Measurements from ENCODE around the gene ZNF519.
"Not testable (repeated sequence)": the region's sequence is repeated elsewhere in the genome, so short reads cannot be mapped to it uniquely, and the experiment has no call there.

The ZNF519 gene

GRCh38 chr18:14132271-14132700 lies at the start of gene ZNF519:
TSS of gene ZNF519 (minus strand) at chr18:14132435. CDS start at chr18:14132277, 158 bp downstream.
- peak; percentile 97 for FAIRE-seq

- FAIRE-seq, result no peak
Observed at GRCh38 chr18:14179306-14179705, 47.1 kb upstream of the ZNF519 start.

DNA sequence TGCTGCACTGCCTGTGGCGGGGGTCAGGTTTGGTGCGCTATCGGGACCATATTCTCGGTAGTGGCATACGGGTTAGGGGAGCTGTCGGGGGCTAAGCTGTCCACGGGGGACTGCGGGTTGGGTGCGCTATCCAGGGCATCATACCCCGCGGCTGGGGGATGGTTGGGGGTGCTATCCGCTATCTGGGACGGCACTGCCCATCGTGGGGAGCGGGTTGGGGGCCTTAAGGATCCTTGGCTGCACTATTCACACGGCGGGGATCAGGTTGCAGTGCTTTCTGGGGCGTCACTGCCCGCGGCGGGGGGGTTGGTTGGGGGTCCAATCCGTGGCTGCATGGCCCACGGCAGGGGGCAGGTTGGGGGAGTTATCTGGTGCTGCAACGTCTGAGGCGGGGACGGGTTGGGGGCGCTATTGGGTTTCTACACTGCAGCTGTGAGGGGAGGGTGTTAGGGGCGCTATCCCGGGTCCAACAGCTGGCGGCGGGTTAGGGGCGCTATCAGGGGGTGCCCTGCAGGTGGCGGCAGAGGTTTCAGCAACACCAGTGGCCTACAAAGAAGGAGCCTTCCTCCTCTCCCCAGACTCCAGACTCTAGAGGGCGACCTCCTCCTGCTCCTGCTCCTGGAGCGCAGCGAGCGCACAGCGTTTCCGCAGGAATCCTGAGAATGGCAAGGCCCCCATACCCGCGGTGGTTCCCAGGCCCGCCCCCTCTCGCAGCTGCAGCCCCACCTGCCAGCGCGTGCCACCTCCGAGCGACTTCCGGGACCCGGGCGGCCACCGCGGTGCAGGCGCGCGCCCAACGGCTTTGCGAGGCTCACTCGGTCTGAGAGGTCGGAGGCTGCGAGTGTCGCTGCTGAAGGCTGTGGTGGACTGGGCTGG lies 46.3 kb upstream of the ZNF519 start:
- not testable (repeated sequence) for FAIRE-seq

GRCh38 chr18:14177540-14178320 lies 45.5 kb upstream of the ZNF519 start:
- FAIRE-seq, result not testable (repeated sequence)

DNA sequence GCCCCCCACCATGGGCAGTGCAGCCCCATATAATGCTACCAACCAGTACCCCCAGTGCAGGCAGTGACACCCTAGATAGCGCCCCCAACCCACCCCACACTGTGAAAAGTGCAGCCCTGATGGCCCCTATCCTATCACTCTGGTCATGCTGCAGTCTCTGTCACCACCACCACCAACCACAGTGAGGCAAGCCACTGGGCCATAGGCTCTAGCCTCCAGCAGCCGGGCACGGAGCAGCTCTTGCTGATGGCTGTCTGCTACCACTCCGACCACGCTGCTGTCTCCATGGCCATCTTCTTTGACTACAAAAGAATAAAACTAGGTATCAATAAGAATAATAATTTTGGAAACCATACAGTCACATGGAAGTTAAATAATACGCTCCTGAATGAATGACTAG lies 43.2 kb upstream of the ZNF519 start:
- not testable (repeated sequence) for FAIRE-seq

DNA sequence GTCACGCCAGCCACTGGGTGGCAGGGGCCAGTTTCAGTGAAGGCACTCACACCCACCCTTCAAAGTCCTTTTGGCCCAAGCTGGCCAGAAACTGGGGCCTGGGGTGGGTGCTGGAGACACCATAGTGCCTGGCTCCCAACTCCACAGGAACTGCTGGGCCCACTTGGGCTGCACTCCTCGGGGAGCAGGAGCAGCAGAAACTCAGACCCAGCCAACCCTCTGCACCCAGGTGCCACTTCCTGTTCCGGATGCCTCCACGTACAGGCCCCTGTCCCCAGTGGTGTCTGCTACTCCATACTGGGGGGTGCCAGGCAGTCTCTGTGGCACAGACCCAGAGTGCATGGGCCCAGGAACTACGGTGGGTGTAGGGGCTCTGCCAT lies 42.5 kb upstream of the ZNF519 start:
- no peak for FAIRE-seq

DNA sequence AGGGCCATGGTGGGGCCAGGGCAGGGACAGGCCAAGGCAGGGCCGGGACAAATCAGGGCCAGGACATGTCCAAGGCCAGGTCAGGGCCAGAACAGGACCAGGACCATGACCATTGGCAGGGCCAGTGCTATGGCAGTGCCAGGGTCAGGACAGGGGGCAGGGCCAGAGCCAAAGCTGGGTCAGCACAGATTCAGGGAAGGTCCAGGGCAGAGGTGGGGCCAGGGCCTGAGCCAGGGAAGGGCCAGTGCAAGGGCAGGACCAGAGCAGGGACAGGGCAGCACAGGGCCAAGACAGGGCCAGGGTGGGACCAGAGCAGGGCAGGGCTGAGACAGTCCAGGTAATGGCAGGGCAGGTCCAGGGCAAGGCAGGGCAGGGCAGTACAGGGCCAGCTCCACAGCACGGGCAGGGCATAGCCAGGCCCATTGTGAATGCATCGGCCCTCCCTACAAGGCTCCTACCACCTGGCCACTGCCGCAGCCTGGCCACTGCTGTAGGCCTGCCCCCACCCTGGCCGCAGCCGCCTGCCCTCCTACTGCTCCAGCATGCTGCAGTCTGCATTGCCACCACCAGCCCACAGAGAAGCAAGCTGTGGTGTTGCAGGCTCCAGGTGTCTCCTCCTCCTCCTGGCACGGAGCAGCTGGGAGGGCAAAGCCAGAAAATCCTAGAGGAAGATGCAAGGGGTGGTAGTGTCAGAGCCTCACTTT lies 41.9 kb upstream of the ZNF519 start:
- FAIRE-seq, result not testable (repeated sequence)

DNA sequence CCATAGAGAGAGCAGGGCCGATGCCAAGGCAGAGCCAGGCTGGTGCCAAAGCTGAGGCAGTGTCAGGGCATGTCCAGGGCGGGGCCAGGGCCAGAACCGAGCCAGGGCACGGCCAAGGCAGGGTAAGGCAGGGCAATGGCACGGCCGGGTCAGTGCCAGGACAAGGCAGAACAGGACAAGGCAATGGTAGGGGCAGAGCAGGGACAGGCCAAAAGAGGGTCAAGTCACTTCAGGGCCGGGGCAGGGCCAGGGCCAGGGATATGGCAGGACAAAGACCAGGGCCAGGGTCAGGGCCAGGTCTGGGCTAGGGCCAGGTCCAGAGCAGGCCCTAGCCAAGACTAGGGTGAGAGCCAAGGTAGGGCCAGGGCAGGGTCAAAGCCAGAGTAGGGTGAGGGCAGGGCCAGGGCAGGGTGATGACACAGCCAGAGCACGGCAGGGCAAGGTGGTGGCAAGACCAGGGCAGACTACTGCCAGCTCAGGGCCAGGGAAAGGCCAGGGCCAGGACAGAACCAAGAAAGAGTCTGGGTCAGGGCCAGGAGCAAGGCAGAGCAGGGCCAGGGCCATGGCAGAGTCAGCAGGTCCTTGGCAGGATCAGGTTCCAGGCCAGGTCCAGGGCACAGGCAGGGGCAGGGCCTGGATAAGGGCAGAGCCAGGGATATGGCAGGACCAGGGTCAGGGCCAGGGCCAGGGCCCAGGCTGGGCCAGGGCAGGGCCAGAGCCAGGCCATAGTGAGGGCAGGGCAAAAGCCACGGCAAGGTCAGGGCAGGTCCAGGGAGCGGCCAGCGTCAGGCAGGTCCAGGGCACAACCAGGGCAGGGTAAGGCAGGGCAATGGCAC lies 41.1 kb upstream of the ZNF519 start:
- not testable (repeated sequence) for FAIRE-seq

DNA sequence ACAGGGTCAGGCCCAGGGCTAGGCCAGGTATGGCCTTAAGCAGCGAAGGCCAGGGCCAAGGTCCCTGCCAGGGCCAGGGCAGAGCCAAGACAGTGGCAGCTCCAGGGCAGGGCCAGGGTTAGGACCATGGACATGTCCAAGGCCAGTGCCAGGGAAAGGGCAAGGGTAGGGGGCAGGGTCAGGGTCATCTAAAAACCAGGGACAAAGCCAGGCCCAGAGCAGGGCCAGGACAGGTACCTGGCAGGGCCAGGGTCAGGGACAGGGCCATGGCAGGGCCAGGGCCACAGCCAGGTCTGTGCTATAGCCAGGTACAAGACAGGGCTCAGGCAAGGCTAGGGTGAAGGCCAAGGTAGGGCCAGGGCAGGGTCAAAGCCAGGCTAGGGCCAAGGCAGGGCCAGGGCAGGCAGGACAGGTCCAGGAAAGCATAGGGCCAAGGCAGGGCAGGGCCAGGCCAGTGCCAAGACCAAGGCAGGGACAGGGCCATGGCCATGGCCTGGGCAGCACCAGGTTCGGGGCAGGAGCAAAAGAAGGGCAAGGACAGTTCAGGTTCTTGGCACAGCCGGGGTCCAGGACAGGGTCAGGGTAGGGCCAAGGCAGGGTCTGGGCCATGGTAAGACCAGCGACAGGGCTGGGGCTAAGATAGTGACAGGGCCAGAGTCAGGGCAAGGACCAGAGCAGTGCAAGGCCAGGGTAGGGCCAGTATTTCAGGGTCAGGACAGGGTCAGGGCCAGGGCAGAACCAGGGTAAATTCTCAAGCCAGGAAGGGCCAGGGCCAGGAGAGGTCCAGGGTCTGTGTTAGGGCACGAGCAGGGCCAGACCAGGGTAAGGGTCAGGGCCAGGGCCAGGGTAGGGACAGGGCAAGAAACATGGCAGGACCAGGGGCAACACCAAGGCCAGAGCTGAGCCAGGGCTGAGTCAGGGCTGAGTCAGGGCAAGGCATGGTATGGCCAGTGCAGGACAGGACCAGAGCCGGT lies 40.2 kb upstream of the ZNF519 start:
- not testable (repeated sequence) for FAIRE-seq

DNA sequence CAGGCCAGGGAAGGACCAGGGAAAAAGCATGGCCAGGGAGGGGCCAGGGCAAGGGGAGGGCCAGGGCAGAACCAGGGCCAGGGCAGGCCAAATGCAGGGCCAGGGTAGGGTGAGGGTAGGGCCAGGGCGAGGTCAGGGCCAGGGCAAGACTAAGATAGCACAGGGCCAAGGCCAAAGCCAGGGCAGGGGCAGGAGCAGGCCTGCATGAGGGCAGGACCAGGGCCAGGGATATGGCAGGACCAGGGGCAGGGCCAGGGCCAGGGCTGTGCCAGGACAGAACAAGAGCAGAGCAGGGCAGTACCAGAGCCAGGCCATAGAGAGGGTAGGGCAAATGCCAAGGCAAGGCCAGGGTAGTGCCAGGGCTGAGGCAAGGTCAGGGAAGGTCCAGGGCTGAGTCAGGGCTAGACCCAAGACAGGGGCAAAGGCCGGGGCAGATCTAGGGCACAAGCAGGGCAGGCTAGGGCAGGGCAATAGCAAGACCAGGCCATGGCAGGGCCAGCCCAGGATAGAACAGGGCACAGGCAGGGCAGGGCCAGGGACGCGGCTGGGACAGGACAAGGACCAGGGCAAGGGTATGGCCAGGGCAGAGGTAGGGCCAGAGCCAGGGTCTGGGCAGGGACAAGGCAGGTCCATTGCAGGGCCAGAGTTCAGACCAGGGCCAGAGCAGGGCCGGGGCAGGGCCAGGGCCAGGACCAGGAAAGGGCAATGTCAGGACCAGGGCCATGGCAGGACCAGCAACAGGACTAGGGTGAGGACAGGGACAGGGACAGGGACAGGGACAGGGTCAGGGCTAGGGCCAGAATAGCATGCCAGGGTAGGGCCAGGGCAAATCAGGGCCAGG lies 39.3 kb upstream of the ZNF519 start:
- not testable (repeated sequence) for FAIRE-seq

DNA sequence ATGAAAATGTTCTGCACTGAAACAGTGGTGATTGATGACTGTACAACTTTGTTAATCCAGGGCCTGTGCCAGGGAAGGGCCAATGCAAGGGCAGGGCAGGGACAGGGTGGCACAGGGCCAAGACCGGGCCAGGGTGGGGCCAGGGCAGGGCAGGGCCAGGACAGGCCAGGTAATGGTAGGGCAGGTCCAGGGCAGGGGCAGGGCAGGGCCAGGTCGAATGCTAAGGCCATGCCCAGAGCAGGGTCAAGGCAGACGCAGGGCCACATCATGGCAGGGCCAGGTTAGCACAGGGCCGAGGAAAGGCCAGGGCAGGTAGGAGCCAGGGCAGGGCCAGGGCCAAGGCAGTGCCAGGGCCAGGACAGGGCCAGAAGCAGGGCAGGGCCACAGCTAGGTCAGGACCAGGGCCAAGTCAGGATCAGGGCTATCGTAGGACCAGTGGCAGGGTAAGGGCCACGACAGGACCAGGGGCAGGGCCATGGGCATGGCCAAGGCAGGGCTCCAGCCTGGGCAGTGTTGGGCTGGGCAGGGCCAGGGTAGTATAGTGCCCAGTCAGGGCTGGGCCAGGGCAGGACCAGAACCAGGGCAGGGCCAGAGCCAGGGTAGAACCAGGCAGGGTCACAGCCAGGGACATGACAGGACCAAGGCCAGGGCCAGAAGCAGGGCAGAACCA lies 38.3 kb upstream of the ZNF519 start:
- FAIRE-seq, result not testable (repeated sequence)

- FAIRE-seq, result not testable (repeated sequence)
Observed at GRCh38 chr18:14162915-14163314, 30.7 kb upstream of the ZNF519 start.

GRCh38 chr18:14151564-14152113 lies 19.4 kb upstream of the ZNF519 start:
- not testable (repeated sequence) for FAIRE-seq

DNA sequence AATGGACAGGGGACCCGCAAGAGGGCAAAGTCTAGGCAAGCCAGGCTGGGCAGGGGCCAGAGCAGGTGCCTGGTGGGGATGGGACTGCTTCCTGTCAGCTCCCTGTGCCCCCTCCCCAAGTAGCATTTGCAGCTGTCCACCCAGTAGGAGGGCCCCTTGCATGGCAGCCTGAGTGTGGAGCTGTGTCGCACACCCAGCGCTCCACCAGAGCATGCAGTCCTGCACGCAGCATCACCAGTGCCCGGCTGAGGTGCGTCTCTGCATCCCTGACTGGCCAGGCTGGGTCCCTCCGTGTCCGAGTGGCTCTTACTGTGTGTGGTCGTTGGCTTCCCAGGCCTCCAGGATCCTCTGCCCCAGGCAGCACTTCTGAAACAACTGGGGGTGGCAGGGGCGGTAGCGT lies 18.5 kb upstream of the ZNF519 start:
- FAIRE-seq, result not testable (repeated sequence)

DNA sequence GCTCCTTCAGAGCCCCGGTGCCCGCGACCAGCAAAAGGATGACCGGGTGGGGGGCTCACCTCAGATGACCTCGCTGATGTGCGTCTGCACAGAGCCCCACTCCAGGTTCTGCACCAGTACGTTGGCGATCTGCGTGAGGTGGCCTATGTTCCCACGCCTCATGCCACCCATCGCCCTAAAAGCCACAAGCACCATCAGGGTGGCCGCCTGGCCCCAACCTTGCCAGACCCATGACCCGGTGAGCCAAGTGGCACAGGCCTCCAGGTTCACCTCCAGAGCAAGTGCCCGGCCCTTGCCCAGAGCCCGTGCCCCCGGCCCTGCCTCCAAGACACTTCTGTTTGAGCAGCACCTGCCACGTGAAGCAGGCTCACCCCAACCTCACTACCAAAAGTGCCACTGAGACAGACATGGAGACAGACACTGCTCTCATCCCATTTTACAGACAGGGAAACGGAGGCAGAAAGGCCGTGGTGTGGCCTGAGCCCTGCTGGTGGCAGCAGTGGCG lies 17.7 kb upstream of the ZNF519 start:
- not testable (repeated sequence) for FAIRE-seq

- not testable (repeated sequence) for FAIRE-seq
Observed at GRCh38 chr18:14149121-14149850, 17.1 kb upstream of the ZNF519 start.

DNA sequence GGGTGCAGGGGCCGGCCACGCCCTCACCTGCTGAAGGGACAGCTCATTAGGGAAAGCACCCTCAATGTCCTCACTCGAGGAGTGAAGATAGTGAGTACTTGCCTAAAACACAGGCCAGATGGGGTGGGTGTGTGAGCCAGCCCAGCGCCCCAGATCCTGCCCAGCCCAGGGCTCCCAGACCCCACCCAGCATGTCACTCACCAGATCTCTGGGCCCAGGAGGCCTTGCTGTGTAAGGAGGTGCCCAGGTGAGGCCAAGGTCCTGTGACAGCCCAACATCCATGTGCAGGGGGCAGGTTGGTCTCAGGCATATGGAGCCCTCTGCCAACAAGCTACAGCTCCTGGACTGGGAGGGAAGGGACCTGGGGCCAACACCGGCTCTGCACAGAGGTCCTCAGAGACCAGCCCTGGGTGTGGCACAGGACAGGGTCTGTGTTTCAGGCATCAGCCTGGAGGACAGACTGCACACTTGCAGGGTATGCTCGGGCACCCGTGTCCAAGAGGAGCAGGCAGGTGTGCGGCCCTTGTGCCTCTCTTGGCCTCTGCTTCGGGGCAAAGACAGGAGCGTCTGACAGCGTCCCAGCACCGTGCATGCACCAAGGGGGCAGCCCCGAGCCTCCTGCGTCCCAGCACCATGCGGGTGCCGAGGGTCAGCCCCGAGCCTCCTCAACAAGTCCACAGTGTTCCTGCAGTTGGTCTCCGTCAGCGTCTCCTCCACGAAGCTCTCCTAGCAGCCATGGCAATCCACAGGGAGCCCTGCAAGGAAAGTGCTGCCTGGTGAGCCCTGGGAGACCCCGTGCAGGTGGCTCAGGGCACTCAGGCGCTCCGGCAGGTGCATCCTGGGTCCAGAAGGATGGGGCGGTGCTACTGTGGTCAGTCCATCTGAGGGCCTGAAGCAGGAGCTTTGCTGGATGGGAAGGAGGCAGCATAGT lies 16.0 kb upstream of the ZNF519 start:
- FAIRE-seq, result not testable (repeated sequence)

All from endometrium (tissue), 2 donors.